NCI-H446 treated with DMSO at 0.1 percent for 48 hours (cell line): Measurements from ENCODE around the gene MBD5.
"Not testable (repeated sequence)": the region's sequence is repeated elsewhere in the genome, so short reads cannot be mapped to it uniquely, and the experiment has no call there.

Experiments used
- DNase-seq: peaks from one replicate; lab custom pipeline; 2025; lab: John Stamatoyannopoulos, UW

Gene MBD5

DNA sequence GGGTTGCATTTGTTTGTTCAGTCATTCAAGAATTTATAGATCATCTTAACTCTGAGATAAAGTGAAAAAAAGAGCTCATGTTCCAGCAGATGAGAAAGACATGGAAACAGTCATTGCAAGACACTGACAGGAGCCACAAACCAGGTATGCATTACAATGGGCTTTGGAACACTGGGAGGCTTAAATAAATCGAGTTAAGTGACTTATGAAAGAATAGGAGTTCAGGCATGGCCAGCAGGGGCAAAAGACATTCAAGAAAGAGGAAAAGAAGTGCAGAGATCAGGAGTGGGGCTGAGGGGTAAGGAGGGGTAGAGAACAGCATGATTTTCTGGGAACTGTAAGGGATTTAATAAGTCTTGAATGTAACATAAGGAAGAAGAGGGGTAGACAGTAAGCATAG lies 502.4 kb downstream of the MBD5 start:
- DNase-seq, result no peak

DNA sequence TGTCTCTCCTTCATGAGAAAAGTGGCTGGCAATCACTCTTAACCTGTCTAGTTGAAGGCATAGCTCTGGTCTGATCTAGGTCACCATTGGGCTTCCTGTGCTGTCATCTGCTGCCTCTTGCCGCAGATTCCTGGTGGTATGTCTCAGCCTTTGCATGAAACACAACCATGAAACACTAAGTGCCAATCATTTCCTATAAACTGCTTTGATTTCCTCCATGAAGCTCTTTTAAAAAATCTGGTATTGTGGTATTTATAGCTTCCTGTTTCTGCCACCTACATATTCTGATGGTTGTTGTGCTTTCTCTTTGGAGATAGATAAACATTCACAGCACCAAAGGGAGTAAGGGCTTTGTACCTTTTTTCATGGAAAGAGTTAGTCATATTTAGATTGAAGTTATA lies 503.6 kb downstream of the MBD5 start:
- DNase-seq, result no peak

DNA sequence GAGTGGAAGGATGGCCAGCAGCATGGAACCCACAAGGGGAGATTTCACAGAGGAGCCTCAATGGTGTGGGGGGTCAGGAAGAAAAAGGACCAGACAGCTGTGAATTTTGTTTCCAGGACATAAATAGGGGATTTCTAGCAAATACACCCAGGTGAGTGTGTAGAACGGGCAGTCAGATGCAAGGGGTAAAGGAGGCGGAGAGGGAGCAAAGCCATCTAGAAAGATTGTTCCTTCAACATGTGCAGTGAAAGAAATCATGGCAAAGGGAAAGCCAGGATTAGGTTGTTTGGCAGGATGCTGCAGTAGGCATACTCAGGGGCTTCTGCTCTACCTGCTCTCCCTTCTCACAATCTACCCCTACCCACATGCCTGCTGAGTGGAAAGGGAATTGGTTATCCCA lies 504.2 kb downstream of the MBD5 start:
- no peak for DNase-seq

DNA sequence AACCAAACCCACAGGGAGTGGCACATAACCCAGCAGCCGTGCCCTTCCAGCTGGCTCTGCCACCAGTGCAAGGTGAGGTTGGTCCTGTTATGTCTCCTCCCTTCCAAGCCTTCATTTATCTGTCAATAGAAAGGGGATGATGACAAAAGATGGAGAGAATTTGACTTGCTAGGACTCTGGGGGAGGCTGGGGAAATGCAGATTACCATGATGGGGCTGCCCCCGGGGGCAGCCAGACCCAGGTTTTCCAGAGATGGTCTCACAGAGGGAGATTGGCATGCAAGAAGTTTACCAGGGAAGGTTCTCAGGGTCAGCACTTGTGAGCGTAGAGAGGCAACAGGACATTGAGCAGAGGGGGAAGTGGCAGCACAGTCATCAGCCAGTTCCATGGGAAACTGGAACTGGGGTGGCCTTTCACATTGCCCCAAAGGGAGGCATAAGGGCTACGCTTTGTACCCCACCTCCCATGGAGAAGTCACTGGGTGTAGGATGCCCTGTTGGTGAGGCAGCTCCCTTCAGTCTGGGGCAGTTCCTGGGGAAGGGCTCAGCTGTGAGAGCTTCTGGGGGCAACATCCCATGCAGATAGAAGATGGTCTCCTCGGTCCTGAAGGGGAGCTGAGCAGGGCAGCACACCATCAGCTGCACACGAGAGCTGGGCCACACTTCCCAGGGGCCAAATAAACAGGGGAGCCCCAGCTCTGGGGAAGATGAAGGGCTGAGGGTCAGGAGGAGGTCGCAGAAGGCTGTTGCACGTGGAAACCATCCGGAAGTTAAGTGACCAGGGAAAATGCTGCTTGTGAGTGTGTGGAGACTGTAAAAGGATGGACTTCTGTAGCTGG lies 505.8 kb downstream of the MBD5 start:
- DNase-seq, result no peak

DNA sequence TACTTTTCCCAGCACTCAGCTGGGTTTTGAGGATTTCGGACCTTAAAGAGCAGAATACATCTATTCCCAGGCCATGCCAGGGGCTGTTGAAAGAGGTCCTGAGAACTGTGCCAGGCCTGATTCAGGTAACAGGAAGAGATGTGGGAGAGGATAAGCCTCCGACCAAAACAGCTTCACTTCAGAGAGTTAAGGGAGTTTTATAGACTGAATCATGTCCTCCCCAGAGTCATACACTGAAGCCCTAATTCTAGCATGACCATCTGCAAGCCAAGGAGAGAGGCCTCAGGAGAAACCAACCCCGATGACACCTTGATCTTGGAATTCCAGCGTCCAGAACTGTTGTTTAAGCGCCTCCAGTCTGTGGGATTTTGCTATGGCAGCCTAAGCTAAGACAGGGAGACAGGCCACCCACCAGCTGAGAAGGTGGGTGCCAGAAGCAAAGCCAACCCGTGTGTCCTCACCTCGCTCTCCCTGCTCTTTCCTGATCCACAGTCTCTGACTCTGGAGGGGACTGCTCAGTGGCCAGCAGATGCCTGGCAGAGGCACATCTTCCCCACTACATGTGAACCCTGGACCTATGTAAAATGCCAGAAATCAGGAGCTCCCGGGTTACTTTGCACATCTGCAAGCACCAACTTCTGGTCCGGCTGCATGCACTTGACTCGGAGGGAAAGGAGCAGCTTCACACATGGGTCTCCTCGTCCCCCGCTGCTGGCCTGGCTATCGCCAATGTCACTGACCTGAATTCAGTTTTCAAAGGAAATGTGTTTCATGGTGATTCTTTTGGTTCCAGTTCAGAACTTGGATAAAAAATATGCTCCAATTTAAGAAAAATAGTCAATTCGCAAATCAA lies 506.8 kb downstream of the MBD5 start:
- no peak for DNase-seq

DNA sequence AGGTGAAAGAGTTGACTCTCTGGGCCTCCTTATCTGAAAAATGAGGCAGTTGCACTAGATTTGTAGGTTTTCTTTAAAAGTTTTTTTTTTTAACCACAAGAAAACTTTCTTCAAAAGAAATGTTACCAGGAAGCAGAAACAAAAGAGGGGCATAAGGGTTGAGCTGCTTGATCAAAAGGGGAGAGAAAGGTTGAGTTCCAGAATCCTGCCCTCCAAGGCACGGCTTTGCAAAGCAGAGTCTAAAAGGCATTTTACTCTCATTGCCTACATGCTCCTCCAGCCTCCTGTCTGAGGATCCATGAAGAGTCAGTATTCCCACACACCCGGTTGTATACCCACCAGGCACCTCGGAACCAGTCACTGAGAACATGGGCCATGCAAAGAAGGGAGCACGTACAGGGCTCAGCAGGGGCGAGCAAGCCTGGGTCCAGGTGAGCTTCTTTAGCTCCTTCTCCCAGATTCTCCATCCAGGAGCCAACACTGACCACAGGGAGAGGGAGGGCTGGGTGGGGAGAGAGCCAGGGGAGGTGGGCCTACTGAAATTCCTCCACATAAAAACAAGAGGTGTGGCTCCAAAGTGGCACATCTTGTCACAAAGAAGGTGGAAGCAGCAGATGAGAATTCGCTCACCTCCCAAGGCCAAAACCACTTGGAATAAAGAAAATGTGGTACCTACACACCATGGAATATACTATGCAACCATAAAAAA lies 507.6 kb downstream of the MBD5 start:
- no peak for DNase-seq

DNA sequence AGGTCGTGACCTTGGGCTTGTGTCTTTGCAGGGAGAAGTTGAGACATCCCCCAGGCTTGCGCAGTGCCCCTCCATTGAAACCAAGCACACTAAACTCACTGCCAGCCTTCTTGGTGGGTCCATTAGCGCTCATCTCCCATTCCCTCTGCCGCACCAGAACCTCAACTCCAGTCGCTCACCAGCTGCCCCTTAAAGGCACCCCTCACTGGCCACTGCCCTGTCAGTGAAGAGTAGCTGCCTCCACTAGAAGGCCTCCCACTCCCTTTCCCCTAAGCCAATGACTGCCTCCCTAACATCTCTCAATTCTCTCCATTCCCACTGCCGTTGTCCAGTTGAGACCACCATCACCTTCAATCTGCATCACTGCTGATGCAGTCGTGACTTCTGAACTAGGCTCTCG lies 508.9 kb downstream of the MBD5 start:
- no peak for DNase-seq

DNA sequence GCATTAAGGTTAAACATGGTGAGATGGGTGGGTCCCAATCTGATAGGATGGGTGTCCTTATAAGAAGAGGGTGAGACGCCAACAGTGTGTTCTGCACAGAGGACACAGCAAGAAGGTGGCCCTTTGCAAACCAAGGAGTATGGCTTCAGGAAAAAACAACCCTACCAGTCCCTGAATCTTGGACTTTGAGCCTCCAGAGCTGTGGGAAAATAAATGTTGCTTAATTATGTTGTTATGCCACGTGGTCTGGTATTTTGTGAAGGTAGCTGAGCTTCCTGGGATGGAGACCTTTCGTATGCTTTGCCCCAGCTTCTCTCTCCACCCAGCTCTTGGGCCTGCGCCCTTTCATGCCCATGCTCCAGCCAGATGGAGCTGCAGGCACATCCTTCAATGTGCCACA lies 509.5 kb downstream of the MBD5 start:
- no peak for DNase-seq

DNA sequence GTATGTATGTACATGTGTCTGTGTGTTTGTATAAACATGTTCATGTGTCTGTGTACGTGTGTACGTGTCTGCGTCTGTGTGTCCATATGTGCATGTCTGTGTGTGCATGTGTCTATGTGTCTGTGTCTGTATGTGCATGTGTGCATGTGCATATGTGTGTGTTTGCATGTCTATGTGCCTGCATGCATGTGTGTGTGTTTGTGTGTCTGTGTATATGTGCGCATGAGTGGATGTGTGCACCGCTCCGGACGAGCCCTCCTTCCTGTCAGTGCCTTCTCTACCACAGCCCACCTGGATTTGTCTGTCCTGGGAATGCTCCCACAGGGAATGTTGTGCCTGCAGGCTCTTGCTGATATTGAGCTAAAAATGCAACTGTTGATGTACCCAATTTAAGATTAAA lies 510.3 kb downstream of the MBD5 start:
- DNase-seq, result no peak

DNA sequence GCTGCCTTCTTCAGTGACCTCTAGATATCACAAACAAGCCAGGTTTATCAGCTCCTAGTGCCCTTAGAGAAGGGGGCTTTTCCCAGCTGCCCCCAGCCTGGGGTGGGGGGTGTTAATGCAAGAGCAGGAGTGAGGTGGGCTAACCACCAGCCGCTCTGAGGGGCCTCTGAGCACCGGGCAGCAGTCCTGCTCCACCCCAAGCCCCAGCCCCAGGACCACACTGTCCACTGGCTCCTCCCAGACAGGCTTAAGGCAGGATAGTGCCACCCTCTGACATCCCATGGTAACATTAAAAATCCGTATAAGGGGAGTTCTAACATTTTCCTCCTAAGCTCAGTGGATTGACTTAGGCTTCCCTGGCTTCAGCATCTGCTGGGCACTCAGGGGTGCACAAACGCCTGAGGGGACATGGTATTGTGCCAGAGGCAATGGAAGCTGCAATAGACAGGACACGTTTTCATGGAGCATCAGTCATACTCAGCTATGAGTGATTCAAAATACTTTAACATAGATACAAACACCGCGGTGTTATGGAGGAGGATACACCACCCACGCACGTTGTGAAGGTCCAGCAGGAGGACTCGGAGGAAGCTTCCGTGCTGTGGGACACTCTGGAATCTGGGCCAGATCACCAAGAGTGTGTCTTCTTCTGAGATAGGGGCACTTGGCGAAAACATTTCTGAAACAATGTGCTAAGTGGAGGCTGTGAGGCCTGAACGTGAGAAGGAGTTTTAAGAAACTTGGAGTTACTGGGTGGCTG lies 511.0 kb downstream of the MBD5 start:
- DNase-seq, result no peak

DNA sequence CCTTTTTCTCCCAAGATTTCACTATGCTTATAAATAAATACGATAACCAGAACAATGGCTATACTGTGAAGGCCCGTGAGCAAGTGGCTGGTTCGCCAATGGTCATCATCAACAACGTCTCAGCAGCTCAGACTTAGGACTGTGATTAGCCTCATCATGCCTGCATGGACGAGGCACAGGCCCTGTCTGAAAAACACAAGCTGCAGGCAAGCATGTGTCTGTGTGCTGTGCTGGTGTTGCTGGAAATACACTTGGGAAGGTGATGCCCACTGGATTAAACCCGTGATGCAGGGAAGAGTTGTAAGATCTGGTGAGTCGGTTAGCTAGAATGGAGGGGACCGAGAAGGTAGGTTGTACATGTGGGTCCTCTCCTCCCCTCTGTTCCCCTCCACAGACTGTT lies 512.1 kb downstream of the MBD5 start:
- no peak for DNase-seq

DNA sequence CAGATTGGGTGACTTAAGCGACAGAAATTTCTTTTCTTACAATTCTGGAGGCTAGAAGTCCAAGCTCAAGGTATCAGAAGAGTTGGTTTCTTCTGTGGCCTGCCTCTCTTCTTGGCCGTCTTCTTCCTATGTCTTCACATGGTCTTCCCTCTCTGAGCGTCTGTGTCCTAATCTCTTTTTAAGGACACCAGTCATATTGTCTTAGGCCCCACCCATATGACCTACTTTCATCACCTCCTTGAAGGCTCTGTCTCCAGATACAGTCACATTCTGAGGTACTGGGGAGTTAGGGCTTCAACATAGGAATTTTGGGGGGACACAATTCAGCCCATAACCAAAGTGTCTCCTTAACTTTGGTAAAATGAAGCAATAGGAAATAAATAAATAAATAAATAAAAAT lies 512.8 kb downstream of the MBD5 start:
- no peak for DNase-seq

DNA sequence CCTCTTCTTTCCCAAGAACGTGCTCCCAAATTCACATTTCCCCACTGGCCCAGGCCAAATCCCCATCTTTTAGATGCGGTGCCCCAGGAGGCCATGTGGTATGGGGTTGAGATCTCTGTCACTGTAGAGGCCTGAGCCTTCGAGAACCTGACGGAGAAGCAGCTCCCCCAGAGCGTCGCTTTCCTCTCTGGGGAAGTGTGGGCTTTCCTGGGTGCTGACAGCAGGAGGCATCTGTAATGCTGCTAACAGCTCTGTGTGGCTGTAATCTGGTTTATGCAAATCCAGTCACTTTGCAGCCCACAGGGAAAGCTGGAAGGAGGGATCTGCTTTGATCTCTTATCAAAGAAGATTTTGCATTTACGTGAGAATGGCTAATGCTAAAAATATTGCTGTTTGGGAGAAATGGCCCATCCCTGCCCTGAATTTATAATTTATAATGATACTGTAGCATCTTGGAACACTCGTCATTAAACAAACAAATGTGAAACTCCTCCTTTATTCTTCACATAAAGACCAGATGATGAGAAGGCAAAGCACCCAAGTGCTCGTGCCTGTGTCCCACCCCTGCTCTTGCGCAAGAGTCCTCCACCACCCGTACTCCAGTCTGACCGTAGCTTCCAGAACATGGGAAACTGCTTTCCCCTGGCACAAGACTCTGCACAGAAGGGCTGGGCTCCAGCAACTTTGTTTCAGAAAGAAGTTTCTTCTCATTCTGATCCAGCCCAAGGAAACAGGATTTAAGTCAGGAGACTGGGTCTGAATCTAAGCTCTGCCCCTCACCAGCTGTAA lies 513.7 kb downstream of the MBD5 start:
- DNase-seq, result no peak

DNA sequence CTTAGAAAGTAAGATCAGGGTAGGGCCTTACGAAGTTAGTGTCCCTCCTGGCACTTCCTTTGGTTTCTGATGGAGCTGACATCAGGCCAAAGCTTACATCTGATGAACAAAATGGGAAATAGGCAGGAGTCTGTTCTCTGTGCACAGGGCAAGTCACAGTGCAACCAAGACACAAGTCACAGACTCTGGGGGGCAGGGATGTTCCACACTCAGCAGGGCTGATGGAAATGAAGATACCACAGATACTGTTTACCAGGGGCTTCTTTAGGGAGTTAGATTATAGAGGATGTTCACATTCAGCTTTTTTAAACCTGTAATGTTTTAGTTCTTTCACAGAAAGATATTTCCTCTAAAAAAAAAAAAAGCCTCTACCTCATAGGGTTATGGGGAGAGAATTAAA lies 517.5 kb downstream of the MBD5 start:
- DNase-seq, result no peak

DNA sequence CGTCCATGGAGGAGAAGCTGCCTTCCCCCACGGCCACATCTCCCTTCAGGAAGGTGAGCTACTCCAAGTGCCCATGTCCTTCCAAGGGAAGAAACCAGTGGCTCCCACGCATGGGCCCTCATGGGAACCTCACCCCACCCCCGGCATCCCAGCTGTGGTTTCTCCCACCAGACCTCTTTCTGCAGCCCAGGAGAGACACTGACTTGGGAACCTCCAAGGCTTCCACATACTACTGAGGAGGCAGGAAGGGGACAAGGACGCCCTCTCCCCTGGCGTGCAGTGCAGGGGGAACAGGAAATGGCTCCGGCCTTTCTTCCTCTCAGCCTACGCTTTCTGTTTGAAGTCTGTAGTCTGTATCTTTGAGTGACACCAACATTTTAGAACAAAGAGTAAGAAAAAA lies 519.1 kb downstream of the MBD5 start:
- no peak for DNase-seq

DNA sequence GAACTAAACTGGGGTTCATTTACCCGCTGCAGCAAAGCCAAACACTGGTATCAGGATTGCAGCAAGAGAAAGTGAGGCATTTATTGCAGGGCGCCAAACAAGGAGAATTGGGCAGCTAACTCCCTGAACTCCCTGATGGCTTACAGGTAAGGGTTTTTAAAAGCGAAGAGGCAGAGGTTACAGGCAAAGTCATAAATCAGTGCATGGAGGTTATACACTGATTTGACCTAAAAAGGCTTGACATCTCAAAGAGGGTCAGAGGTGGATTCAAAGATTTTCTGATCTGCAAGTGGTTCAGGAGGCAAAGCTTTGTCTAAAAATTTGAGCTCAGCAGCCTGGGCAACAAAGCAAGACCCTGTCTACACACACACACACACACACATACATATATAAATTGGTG lies 520.9 kb downstream of the MBD5 start:
- DNase-seq, result no peak

DNA sequence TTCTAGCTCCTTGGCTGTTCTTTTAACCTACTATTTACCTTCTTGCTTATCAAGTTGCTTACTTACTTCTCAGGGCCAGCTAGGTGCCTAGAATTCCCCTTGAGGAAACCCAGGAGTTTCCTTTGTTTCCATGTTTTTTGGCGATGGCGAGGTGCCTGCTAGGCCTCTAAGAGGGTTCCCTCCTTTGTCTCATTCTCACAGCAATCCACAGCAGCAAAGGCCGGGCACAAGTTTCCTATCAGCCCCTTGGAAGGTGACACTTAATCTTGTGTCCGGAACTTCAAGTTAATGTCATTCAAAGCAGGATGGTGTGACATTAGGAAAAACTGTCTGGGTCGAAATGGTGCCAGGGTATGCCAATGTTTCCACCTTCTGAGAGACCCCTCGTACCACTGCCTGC lies 521.7 kb downstream of the MBD5 start:
- no peak for DNase-seq

DNA sequence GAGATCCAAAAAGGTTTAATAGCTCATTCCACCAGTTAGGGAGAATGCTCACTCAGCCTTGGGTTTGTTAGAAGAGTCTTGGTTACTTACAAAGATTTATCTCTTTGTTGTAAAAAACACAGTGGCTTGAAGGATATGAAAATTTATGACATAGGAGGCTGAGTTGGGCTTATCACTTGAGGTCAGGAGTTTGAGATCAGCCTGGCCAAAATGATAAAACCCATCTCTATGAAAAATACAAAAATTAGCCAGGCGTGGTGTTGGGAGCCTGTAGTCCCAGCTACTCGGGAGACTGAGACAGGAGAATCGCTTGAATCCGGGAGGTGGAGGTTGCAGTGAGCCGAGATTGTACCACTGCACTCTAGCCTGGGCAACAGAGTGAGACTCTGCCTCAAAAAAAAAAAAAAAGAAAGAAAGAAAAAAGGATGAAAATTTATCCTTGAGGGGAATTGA lies 522.2 kb downstream of the MBD5 start:
- not testable (repeated sequence) for DNase-seq

DNA sequence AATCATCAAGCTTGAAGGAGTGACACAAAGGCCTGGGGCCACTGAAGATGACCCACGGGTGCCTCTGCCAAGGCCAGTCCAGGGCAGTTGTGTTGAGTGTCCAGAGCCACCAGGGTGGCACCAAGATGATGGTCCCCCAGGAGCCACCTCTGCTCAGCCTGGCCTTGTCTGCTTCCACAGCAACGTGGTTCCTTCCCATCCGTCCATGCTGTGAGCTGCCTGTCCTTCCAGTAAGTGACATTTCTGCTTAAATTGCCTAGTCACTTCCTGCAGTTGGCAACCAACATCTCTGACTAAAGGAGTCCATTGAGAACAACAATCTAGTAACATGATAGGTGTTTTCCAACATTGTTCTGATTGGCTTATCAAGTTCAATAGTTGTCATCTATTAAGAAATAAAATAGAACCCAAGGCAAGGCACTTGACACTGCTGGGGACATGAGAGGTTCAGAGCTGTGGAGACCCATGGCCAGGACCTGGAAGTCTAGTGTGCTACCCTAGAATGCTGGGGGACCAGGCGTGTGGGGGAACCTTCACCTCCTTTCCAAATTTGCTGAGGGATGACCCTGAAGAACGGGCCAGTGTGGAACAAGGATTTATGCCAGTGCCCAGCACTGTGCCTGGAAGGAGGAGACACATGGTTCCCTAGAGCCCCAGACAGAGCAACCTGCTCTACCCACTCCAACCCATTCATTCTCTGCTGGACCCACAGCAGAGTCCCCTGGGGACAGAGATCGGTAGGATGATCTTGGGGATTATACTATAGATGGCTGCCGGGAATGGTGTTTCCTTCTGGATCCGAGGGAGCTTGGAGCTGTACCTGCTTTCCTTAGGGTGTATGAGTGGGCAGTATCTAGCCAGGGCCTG lies 524.7 kb downstream of the MBD5 start:
- no peak for DNase-seq

DNA sequence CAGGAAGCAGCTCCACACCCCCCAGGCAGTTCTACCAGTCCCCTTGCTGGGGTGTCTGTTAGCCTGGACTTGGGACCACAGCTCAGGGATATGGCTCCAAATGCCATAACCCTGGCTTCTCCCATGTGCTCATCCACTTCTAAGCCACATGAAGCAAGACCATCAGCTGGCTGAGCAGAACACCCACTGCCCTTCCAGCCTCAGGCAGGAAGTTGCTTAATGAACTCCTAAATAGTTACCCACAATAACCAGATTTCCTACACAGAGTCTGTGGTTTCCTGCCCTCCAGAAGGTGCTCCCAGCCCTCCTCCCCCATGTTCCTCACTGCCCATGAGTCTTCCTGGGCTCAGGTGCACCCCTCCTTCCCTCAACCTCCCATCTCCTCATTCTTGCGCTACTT lies 525.4 kb downstream of the MBD5 start:
- no peak for DNase-seq
